Adrenal gland (tissue), 12 donors: Measurements from ENCODE around the gene KCNB1. TPM values are rescaled to one million over a fixed set of nuclear protein-coding genes. Genes with fewer than 3 reads are reported as not detected.

Experiments used
- DNase-seq, 7 donors: peaks; one replicate each; pipeline ENCODE4 v3.0.0-alpha.2; 2019 to 2020
- H3K27ac ChIP-seq, 5 donors: fragments of 200-600 bp; sonication (generic) in 4 of 5; 1 replicate in 3 of 5; 2 replicates in 2 of 5; pipeline versions ENCODE4 v1.5.1 to v1.8.0; 2016 to 2020; ENCODE audit warnings: mild to moderate bottlenecking in 1 of 5
- H3K27me3 ChIP-seq: fragments of 200-600 bp; 2 replicates; pipeline ENCODE4 v1.8.0; 2021
- H3K36me3 ChIP-seq, 2 donors: fragments of 200-600 bp; replicated peaks in 1 of 2; 1 replicate in 1 of 2; 2 replicates in 1 of 2; pipeline versions ENCODE4 v1.5.1 to v1.8.0; 2018 to 2022
- H3K4me1 ChIP-seq, 2 donors: fragments of 200-600 bp; replicated peaks in 1 of 2; 1 replicate in 1 of 2; 2 replicates in 1 of 2; pipeline versions ENCODE4 v1.5.1 to v1.8.0; 2018 to 2021
- H3K4me3 ChIP-seq, 4 donors: fragments of 200-600 bp; sonication (generic) in 3 of 4; one replicate each; pipeline ENCODE4 v1.5.1; 2016 to 2018
- H3K9me3 ChIP-seq, 3 donors: fragments of 200-600 bp; sonication (generic) in 1 of 3; replicated peaks in 1 of 3; 1 replicate in 2 of 3; 2 replicates in 1 of 3; pipeline versions ENCODE4 v1.5.1 to v1.8.0; 2016 to 2021
- POLR2A ChIP-seq, 2 donors: fragments of 450-650 bp; IDR thresholded peaks; one replicate each; pipeline ENCODE4 v1.6.1; 2017; ENCODE audit warnings: antibody characterized with exemption in 2 of 2, mild to moderate bottlenecking in 2 of 2, moderate library complexity in 1 of 2
- WGBS, 4 donors: extraction: QIAGEN DNeasy Blood & Tissue Kit in 2 of 4; methylation state at CpG; one replicate each; pipeline versions ENCODE4 v1.1.5 to v1.1.7; 2013 to 2017; 5-methylcytosine and 5-hydroxymethylcytosine counted together
- intact Hi-C, 2 donors: fragments of 100-400 bp; cut with DNase I; formaldehyde crosslinking; loops; one replicate each; pipeline versions ENCODE4 v1.14.1 to v1.15.0; 2022 to 2023
- polyA plus RNA-seq, 3 donors: library from polyadenylated mRNA; stranded (reverse); fragments of 200-250 nt in 2 of 3; fragments of 350-450 nt in 1 of 3; fragmentation: Illumina TruSeq in 1 of 3; extraction: RNeasy Lipid Tissue Mini Kit (QIAGEN cat#74804) in 1 of 3; gene quantifications; one replicate each; pipeline ENCODE4 v1.2.3, GENCODE V29; 2013 to 2014
- total RNA-seq, 9 donors: library from RNA; depleted of rRNA in 4 of 9; stranded (reverse); fragments of >200 nt in 4 of 9; fragments of 120-200 nt in 1 of 9; fragmentation: NEBNext Ultra II Directional in 1 of 9; extraction: Animal tissue kit (Norgen Biotek cat#: 25700) in 1 of 9; gene quantifications; one replicate each; pipeline versions ENCODE4 v1.1.0 to v1.2.4, GENCODE V29; 2013 to 2023
- TF ChIP-seq, protein P1 (sequence below), 6 experiments: fragments of 450-650 bp in 4 of 6; fragments of 200-600 bp in 2 of 6; sonication (generic) in 1 of 6; IDR thresholded peaks; 1 replicate in 5 of 6; 2 replicates in 1 of 6; pipeline versions ENCODE4 v1.5.1 to v1.8.0; 2016 to 2021; ENCODE audit warnings: antibody characterized with exemption in 6 of 6, mild to moderate bottlenecking in 2 of 6, moderate library complexity in 1 of 6
- donor health status: healthy with polysubstance abuse.
- donor health status: Bipolar disorder and iron deficiency.
- donor health status: DM: yes; HTN: yes; CAD: no.
- donor health status: DM: no; HTN: no; CAD: no.
- donor health status: DM: no; HTN: no; CAD: no.
- donor health status: DM: yes; HTN: yes; CAD: no.

The KCNB1 gene
- total and polyA plus RNA-seq, 12 donors = 0.11 to 8.2 (median 1.3) TPM

DNA sequence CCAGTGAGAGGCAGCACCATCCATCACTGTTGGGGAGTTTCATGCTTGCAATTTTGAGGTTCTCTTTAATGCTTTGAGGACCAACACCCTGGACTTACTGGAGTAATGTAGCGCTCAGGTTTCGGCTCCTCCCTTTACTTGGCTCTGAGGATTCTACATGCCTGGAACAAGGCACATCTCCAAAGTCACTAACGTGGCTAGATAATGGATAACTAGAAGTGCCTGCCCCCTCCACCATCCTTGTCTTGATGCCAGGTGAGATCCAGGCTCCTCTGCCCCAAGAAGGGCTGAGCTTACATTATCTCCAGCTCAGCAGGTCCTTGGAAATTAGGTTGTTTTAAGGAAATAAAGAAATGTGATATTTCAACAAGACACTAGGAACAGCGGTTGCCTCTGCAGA lies 129.1 kb downstream of the KCNB1 start:
- Histone ChIP-seq H3K9me3 (no peaks in the 10 kb centered on the region), H3K4me1 (no peaks in the 10 kb centered on the region), H3K27ac (no peak overlapping the region), H3K27me3 (no peaks in the 10 kb centered on the region), H3K4me3 (no peak overlapping the region), H3K36me3 (no peaks in the 10 kb centered on the region)
- 78 to 85% (median 83%) methylated on average over 4 of the region's 4 CpGs for WGBS, 4 donors
- TF ChIP-seq, protein P1, sequence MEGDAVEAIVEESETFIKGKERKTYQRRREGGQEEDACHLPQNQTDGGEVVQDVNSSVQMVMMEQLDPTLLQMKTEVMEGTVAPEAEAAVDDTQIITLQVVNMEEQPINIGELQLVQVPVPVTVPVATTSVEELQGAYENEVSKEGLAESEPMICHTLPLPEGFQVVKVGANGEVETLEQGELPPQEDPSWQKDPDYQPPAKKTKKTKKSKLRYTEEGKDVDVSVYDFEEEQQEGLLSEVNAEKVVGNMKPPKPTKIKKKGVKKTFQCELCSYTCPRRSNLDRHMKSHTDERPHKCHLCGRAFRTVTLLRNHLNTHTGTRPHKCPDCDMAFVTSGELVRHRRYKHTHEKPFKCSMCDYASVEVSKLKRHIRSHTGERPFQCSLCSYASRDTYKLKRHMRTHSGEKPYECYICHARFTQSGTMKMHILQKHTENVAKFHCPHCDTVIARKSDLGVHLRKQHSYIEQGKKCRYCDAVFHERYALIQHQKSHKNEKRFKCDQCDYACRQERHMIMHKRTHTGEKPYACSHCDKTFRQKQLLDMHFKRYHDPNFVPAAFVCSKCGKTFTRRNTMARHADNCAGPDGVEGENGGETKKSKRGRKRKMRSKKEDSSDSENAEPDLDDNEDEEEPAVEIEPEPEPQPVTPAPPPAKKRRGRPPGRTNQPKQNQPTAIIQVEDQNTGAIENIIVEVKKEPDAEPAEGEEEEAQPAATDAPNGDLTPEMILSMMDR (IDR thresholded peaks at IDR 0.05) = no peak
- TF ChIP-seq POLR2A (IDR thresholded peaks at IDR 0.05) = no peak
- DNase-seq = no peak
- intact Hi-C loops = no loop called here

DNA sequence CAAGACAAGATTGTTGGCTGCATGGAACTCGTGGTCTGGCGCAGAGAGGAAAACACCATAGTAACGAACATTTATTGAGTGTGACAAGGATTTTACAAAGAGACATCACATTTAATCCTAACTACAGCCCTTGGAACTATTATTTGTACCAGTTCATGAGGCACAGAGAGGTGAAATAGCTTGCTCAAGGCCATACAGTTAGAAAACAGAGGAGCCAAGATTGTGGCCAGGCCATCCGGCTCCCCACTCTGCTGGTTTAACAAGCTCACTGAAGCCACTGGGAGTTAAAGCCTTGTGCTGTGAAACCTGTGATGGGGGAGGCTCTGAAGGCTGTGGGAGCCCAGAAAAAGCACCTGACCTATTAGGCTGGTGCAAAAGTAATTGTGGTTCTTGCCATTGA lies 129.7 kb downstream of the KCNB1 start:
- intact Hi-C loops = no loop called here
- DNase-seq = no peak
- Histone ChIP-seq H3K4me1 (no peaks in the 10 kb centered on the region), H3K36me3 (no peaks in the 10 kb centered on the region), H3K4me3 (no peak overlapping the region), H3K27me3 (no peaks in the 10 kb centered on the region), H3K9me3 (no peaks in the 10 kb centered on the region), H3K27ac (no peak overlapping the region)
- TF ChIP-seq, protein P1 (IDR thresholded peaks at IDR 0.05) = no peak
- no peak for TF ChIP-seq POLR2A (IDR thresholded peaks at IDR 0.05)
- 67 to 79% (median 74%) methylated on average over 4 of the region's 4 CpGs for whole genome bisulfite sequencing, 4 donors

DNA sequence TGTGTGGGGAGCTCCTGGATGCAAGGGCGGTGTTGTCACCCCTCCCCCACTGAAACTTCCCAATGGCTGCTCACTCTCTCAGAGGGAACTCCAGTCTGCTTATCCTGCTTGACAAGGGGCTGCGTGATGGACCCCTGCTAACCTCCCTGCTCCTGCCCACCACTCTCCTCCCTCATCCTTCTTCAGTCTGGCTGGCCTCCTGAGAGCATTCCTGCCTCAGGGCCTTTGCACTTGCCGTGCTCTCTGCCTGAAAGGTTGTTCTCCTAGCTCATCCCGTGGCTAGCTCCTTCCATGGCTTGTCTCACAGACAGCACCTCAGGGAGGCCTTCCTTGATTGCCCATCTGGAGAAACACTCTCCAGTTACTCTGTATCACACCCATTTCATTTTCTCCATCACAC lies 130.7 kb downstream of the KCNB1 start:
- Histone ChIP-seq H3K36me3 (no peaks in the 10 kb centered on the region), H3K27me3 (no peaks in the 10 kb centered on the region), H3K9me3 (no peaks in the 10 kb centered on the region), H3K27ac (no peak overlapping the region), H3K4me3 (no peak overlapping the region), H3K4me1 (no peaks in the 10 kb centered on the region)
- no peak for DNase-seq
- intact Hi-C loops = no loop called here
- WGBS, 4 donors = 84 to 98% (median 85%) methylated on average over 3 to 4 of the region's 4 CpGs
- TF ChIP-seq, protein P1 (IDR thresholded peaks at IDR 0.05) = no peak
- TF ChIP-seq POLR2A (IDR thresholded peaks at IDR 0.05) = no peak

DNA sequence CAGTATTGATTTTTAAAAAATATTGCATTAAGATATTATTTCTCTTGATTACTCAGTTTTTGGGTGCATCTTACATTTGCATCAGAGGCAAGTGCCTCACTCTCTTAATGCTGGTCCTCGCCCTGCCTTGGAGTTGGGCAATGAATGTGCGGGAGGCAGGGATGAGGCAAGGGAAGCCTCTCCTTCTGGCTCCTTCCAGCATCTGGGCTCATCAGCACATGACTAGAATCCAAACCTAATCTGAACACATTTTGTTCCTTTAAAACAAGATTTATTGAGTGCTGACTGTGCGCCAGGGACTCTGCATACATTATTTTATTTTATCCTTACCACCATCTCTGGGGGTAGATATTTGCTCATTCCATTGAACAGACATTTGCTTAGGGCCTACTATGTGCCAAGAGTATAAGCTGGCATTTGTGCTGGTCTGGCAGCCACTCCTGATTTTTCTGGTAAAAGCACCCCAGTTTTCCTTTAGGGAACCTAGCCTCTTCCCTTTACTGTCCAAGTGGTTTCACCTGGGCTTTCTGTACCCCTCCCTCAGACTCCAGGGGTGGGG lies 132.7 kb downstream of the KCNB1 start:
- 78 to 89% (median 85%) methylated on average over 3 of the region's 3 CpGs for WGBS, 4 donors

More for the DNA sequence above, 132.7 kb downstream of the KCNB1 start:
- intact Hi-C loops = no loop called here
- H3K4me3 ChIP-seq = no peak overlapping the region
- H3K27me3 ChIP-seq = no peaks in the 10 kb centered on the region
- no peak for DNase-seq
- H3K27ac ChIP-seq = no peak overlapping the region
- no peaks in the 10 kb centered on the region for H3K9me3 ChIP-seq
- no peaks in the 10 kb centered on the region for H3K36me3 ChIP-seq
- TF ChIP-seq, protein P1 (IDR thresholded peaks at IDR 0.05) = no peak
- no peak for TF ChIP-seq POLR2A (IDR thresholded peaks at IDR 0.05)
- no peaks in the 10 kb centered on the region for H3K4me1 ChIP-seq
